Endometrium (tissue), 2 donors: Measurements from ENCODE around the gene ZNF132.

Source experiments
- FAIRE-seq: peaks from 2 replicates; lab custom pipeline; 2012; peaks lifted over from hg19 to GRCh38; lab: Jason Lieb, UNC
- donor health status: control.
- donor health status: control.

The ZNF132 gene

GRCh38 chr19:58386576-58387337 lies 53.2 kb downstream of the ZNF132 start, which contains the start of gene RPS5:
RPS5 (plus strand) TSS chr19:58387269; CDS start chr19:58388138, 869 bp downstream.
- peak; percentile 86 for FAIRE-seq

- no peak for FAIRE-seq
These were observed 53.9 kb downstream of the ZNF132 start for GRCh38 chr19:58385891-58386575.

GRCh38 chr19:58385313-58385890 lies 54.6 kb downstream of the ZNF132 start:
- no peak for FAIRE-seq

GRCh38 chr19:58382997-58383603 lies 56.9 kb downstream of the ZNF132 start:
- FAIRE-seq: no peak
